OCI-LY1 (cell line): ENCODE results near the gene HEXD.

Source experiments
- H2AFZ ChIP-seq: fragments of 200-600 bp; sonication (generic), shearing (Covaris generic); 2 replicates; pipeline ENCODE4 v1.6.0; 2014; ENCODE audit warnings: antibody characterized with exemption, mild to moderate bottlenecking, low read length
- H3F3A ChIP-seq: fragments of 200-600 bp; sonication (generic), shearing (Covaris generic); 2 replicates; pipeline ENCODE4 v1.6.0; 2014; ENCODE audit warnings: mild to moderate bottlenecking, antibody characterized with exemption, low read length, moderate library complexity; ENCODE audit not compliant: insufficient read depth
- H3K27ac ChIP-seq: fragments of 200-600 bp; sonication (generic); 2 replicates; pipeline ENCODE4 v1.5.1; 2014; ENCODE audit warnings: low read length, mixed run types, mild to moderate bottlenecking, low read depth; ENCODE audit not compliant: poor library complexity, severe bottlenecking
- H3K27me3 ChIP-seq: fragments of 200-600 bp; sonication (generic); 2 replicates; pipeline ENCODE4 v1.6.0; 2014; ENCODE audit warnings: antibody characterized with exemption, mild to moderate bottlenecking, low read length, moderate library complexity; ENCODE audit not compliant: insufficient read depth
- H3K36me3 ChIP-seq: fragments of 200-600 bp; sonication (generic); 2 replicates; pipeline ENCODE4 v1.6.1; 2014; ENCODE audit warnings: mild to moderate bottlenecking, antibody characterized with exemption, low read length, moderate library complexity, mixed read lengths; ENCODE audit not compliant: insufficient read depth
- H3K4me1 ChIP-seq: fragments of 200-600 bp; sonication (generic); 2 replicates; pipeline ENCODE4 v1.5.1; 2014; ENCODE audit warnings: mild to moderate bottlenecking, low read length, moderate library complexity; ENCODE audit not compliant: insufficient read depth, severe bottlenecking
- H3K4me2 ChIP-seq: fragments of 200-600 bp; sonication (generic), shearing (Covaris generic); 2 replicates; pipeline ENCODE4 v1.6.1; 2014; ENCODE audit warnings: low read length
- H3K4me3 ChIP-seq: fragments of 200-600 bp; sonication (generic); 2 replicates; pipeline ENCODE4 v1.5.1; 2014; ENCODE audit warnings: low read length, low read depth, mild to moderate bottlenecking, mixed read lengths; ENCODE audit not compliant: poor library complexity, severe bottlenecking
- H3K79me2 ChIP-seq: fragments of 200-600 bp; shearing (Covaris generic); 2 replicates; pipeline ENCODE4 v1.6.1; 2016; ENCODE audit warnings: mixed run types, low read length, mixed read lengths; ENCODE audit not compliant: insufficient read depth
- H3K9ac ChIP-seq: fragments of 200-600 bp; sonication (generic), shearing (Covaris generic); 2 replicates; pipeline ENCODE4 v1.6.1; 2014; ENCODE audit warnings: mild to moderate bottlenecking, low read length, mixed read lengths
- H3K9me2 ChIP-seq: fragments of 200-600 bp; sonication (generic), shearing (Covaris generic); 2 replicates; pipeline ENCODE4 v1.6.1; 2014; ENCODE audit warnings: low read depth, mild to moderate bottlenecking, low read length, mixed read lengths
- H3K9me3 ChIP-seq: fragments of 200-600 bp; shearing (Covaris generic); 2 replicates; pipeline ENCODE4 v1.6.1; 2014; ENCODE audit warnings: low read length, mixed read lengths
- H4K20me1 ChIP-seq: fragments of 200-600 bp; sonication (generic), shearing (Covaris generic); 2 replicates; pipeline ENCODE4 v1.6.0; 2016; ENCODE audit warnings: mild to moderate bottlenecking, low read length; ENCODE audit not compliant: insufficient read depth
- EZH2 ChIP-seq: fragments of 200-600 bp; sonication (generic), shearing (Covaris generic); IDR thresholded peaks from 2 replicates; pipeline ENCODE4 v1.8.0; 2017; ENCODE audit warnings: borderline replicate concordance, mixed run types, mild to moderate bottlenecking, antibody characterized with exemption, low read length, moderate library complexity, mixed read lengths
- TF ChIP-seq, protein P1 (sequence below): fragments of 200-600 bp; sonication (generic), shearing (Covaris generic); IDR thresholded peaks from 2 replicates; pipeline ENCODE4 v1.5.1; 2017; ENCODE audit warnings: mild to moderate bottlenecking, antibody characterized with exemption, low read length, moderate library complexity, mixed read lengths

Gene HEXD

DNA sequence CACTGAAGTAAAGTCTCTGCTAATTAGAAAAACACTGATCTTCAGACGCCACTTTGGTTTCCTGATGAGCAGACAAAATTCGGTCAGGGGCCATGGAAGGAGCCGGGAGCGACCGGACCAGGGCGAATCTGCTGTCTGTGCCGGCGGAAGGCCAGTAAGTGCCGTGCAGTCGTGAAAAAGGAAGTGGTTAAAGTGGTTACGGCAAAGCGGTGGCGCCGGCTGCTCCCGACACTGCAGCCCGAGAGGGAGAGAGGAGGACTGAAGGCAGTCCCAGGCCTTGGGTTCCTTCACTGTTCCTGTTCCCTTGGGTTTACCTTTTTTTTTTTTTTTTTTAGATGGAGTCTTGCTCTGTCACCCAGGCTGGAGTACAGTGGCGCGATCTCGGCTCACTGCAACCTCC is 17.3 kb upstream of the HEXD start:
- no peaks in the 10 kb centered on the region for H3K27me3 ChIP-seq
- no peaks in the 10 kb centered on the region for H3K79me2 ChIP-seq
- H3K4me2 ChIP-seq = peak overlapping the region; percentile 63
- H3K27ac ChIP-seq = no peak overlapping the region
- no peaks in the 10 kb centered on the region for H4K20me1 ChIP-seq
- TF ChIP-seq, protein P1, sequence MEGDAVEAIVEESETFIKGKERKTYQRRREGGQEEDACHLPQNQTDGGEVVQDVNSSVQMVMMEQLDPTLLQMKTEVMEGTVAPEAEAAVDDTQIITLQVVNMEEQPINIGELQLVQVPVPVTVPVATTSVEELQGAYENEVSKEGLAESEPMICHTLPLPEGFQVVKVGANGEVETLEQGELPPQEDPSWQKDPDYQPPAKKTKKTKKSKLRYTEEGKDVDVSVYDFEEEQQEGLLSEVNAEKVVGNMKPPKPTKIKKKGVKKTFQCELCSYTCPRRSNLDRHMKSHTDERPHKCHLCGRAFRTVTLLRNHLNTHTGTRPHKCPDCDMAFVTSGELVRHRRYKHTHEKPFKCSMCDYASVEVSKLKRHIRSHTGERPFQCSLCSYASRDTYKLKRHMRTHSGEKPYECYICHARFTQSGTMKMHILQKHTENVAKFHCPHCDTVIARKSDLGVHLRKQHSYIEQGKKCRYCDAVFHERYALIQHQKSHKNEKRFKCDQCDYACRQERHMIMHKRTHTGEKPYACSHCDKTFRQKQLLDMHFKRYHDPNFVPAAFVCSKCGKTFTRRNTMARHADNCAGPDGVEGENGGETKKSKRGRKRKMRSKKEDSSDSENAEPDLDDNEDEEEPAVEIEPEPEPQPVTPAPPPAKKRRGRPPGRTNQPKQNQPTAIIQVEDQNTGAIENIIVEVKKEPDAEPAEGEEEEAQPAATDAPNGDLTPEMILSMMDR = no peak
- no peak for TF ChIP-seq EZH2
- H3K9me3 ChIP-seq = no peaks in the 10 kb centered on the region
- peaks cover 9% of the 10 kb centered on the region for H3K4me1 ChIP-seq
- H3K9ac ChIP-seq = no peak overlapping the region
- H3K4me3 ChIP-seq = no peak overlapping the region
- H3F3A ChIP-seq = no peaks in the 10 kb centered on the region
- peaks cover 13% of the 10 kb centered on the region for H3K36me3 ChIP-seq
- no peak overlapping the region for H2AFZ ChIP-seq
- no peaks in the 10 kb centered on the region for H3K9me2 ChIP-seq

GRCh38 chr17:82402865-82403264 is 15.3 kb upstream of the HEXD start:
- Histone ChIP-seq H3K9me3 (no peaks in the 10 kb centered on the region), H3K79me2 (no peaks in the 10 kb centered on the region), H3K27me3 (no peaks in the 10 kb centered on the region), H3K4me3 (no peak overlapping the region), H3F3A (no peaks in the 10 kb centered on the region), H3K4me1 (peaks cover 9% of the 10 kb centered on the region), H3K9ac (no peak overlapping the region), H3K4me2 (no peak overlapping the region), H3K36me3 (peaks cover 13% of the 10 kb centered on the region), H2AFZ (no peak overlapping the region), H3K9me2 (no peaks in the 10 kb centered on the region), H4K20me1 (no peaks in the 10 kb centered on the region), H3K27ac (peak overlapping the region; percentile 44)
- no peak for TF ChIP-seq EZH2
- TF ChIP-seq, protein P1 = no peak

- peaks cover 9% of the 10 kb centered on the region for H3K4me1 ChIP-seq
- no peak for TF ChIP-seq EZH2
- TF ChIP-seq, protein P1 = no peak
- H3K9me3 ChIP-seq = no peaks in the 10 kb centered on the region
- H3K79me2 ChIP-seq = no peaks in the 10 kb centered on the region
- H3F3A ChIP-seq = no peaks in the 10 kb centered on the region
- H3K4me2 ChIP-seq = no peak overlapping the region
- H3K36me3 ChIP-seq = peaks cover 17% of the 10 kb centered on the region
- H3K9ac ChIP-seq = no peak overlapping the region
- no peaks in the 10 kb centered on the region for H3K27me3 ChIP-seq
- H3K27ac ChIP-seq = no peak overlapping the region
- no peak overlapping the region for H2AFZ ChIP-seq
- no peaks in the 10 kb centered on the region for H4K20me1 ChIP-seq
- H3K4me3 ChIP-seq = no peak overlapping the region
- no peaks in the 10 kb centered on the region for H3K9me2 ChIP-seq
Observed at GRCh38 chr17:82403662-82404660, 14.2 kb upstream of the HEXD start.
